ENCODE results near the gene GRM5. TPM values are rescaled to one million over a fixed set of nuclear protein-coding genes. Genes with fewer than 3 reads are reported as not detected.
"Not testable (repeated sequence)": the region's sequence is repeated elsewhere in the genome, so short reads cannot be mapped to it uniquely, and the experiment has no call there.

Gene GRM5
- total RNA-seq, 4 donors from 2014 or later, result not detected

- no peak overlapping the region for H3K27ac ChIP-seq
- no peak for DNase-seq
- in situ Hi-C loops (cut with MboI; ENCODE audit: low pct_ligation_motif_present in 1 of 4, low pct_unique_long_range_greater_than_20kb in 1 of 4, low sequenced_read_pairs in 3 of 4), result no loop called here
- WGBS, 2 donors (ENCODE audit: low coverage in 1 of 2), result 49 to 75% methylated on average over 2 of the region's 2 CpGs
- H3K4me3 ChIP-seq, result no peak overlapping the region
- H3K9me3 ChIP-seq, result no peaks in the 10 kb centered on the region
- intact Hi-C loops (cut with DNase I; ENCODE audit: low total_unique reads), result no loop called here
- TF ChIP-seq POLR2AphosphoS5 (IDR thresholded peaks at IDR 0.05) (no peak), POLR2A (IDR thresholded peaks at IDR 0.05) (no peak), EP300 (IDR thresholded peaks at IDR 0.05; ENCODE audit: low read depth) (no peak), CTCF (IDR thresholded peaks at IDR 0.05) (no peak)
- no peaks in the 10 kb centered on the region for H3K27me3 ChIP-seq
- no peaks in the 10 kb centered on the region for H3K36me3 ChIP-seq
- H3K4me1 ChIP-seq, result no peaks in the 10 kb centered on the region
Measured at GRCh38 chr11:88474655-88475054, 591.1 kb downstream of the GRM5 start.

GRCh38 chr11:88469561-88470225 is 596.1 kb downstream of the GRM5 start:
- Histone ChIP-seq H3K4me3 (no peak overlapping the region), H3K27ac (no peak overlapping the region), H3K4me1 (no peaks in the 10 kb centered on the region), H3K27me3 (no peaks in the 10 kb centered on the region), H3K36me3 (no peaks in the 10 kb centered on the region), H3K9me3 (no peaks in the 10 kb centered on the region)
- in situ Hi-C loops (cut with MboI; ENCODE audit: low pct_ligation_motif_present in 1 of 4, low pct_unique_long_range_greater_than_20kb in 1 of 4, low sequenced_read_pairs in 3 of 4) (no loop called here), intact Hi-C loops (cut with DNase I; ENCODE audit: low total_unique reads) (no loop called here)
- TF ChIP-seq POLR2A (IDR thresholded peaks at IDR 0.05) (no peak), EP300 (IDR thresholded peaks at IDR 0.05; ENCODE audit: low read depth) (no peak), CTCF (IDR thresholded peaks at IDR 0.05) (no peak)
- 63 to 68% methylated on average over 6 of the region's 6 CpGs for WGBS, 2 donors (ENCODE audit: low coverage in 1 of 2)
- DNase-seq, result no peak

- H3K36me3 ChIP-seq, result no peaks in the 10 kb centered on the region
- no peaks in the 10 kb centered on the region for H3K4me1 ChIP-seq
- DNase-seq, result no peak
- WGBS, 2 donors (ENCODE audit: low coverage in 1 of 2), result 83 to 87% methylated on average over 4 of the region's 4 CpGs
- no peaks in the 10 kb centered on the region for H3K9me3 ChIP-seq
- no peak overlapping the region for H3K27ac ChIP-seq
- H3K27me3 ChIP-seq, result no peaks in the 10 kb centered on the region
- intact Hi-C loops (cut with DNase I; ENCODE audit: low total_unique reads) (no loop called here), in situ Hi-C loops (cut with MboI; ENCODE audit: low pct_ligation_motif_present in 1 of 4, low pct_unique_long_range_greater_than_20kb in 1 of 4, low sequenced_read_pairs in 3 of 4) (no loop called here)
- TF ChIP-seq EP300 (IDR thresholded peaks at IDR 0.05; ENCODE audit: low read depth), result no peak
- no peak overlapping the region for H3K4me3 ChIP-seq
Measured at GRCh38 chr11:88464528-88464927, 601.3 kb downstream of the GRM5 start.

GRCh38 chr11:88463301-88463700 is 602.5 kb downstream of the GRM5 start:
- H3K4me3 ChIP-seq; H3K9me3 ChIP-seq; H3K27me3 ChIP-seq; H3K36me3 ChIP-seq; in situ Hi-C loops (cut with MboI; ENCODE audit: low pct_ligation_motif_present in 1 of 4, low pct_unique_long_range_greater_than_20kb in 1 of 4, low sequenced_read_pairs in 3 of 4); H3K27ac ChIP-seq; DNase-seq; intact Hi-C loops (cut with DNase I; ENCODE audit: low total_unique reads); H3K4me1 ChIP-seq: not testable (repeated sequence)
- 77% methylated on average over 6 of the region's 6 CpGs; no CpG with 5 or more reads in 1 of the 2 donors for WGBS, 2 donors (ENCODE audit: low coverage in 1 of 2)

- intact Hi-C loops (cut with DNase I; ENCODE audit: low total_unique reads), result not testable (repeated sequence)
- 78 to 88% methylated on average over 3 to 4 of the region's 4 CpGs for WGBS, 2 donors (ENCODE audit: low coverage in 1 of 2)
Measured at GRCh38 chr11:88458047-88458446, 607.7 kb downstream of the GRM5 start.

GRCh38 chr11:88455974-88456373 is 609.8 kb downstream of the GRM5 start:
- H3K27ac ChIP-seq, result no peak overlapping the region
- no peak for TF ChIP-seq POLR2AphosphoS5 (IDR thresholded peaks at IDR 0.05)
- TF ChIP-seq EP300 (IDR thresholded peaks at IDR 0.05; ENCODE audit: low read depth), result no peak
- no peak for TF ChIP-seq POLR2A (IDR thresholded peaks at IDR 0.05)
- in situ Hi-C loops (cut with MboI; ENCODE audit: low pct_ligation_motif_present in 1 of 4, low pct_unique_long_range_greater_than_20kb in 1 of 4, low sequenced_read_pairs in 3 of 4), result no loop called here
- no peaks in the 10 kb centered on the region for H3K4me1 ChIP-seq
- DNase-seq, result no peak
- no peaks in the 10 kb centered on the region for H3K36me3 ChIP-seq
- intact Hi-C loops (cut with DNase I; ENCODE audit: low total_unique reads), result no loop called here
- WGBS, 2 donors (ENCODE audit: low coverage in 1 of 2), result 93 to 95% methylated on average over 2 of the region's 2 CpGs
- H3K27me3 ChIP-seq, result no peaks in the 10 kb centered on the region
- H3K9me3 ChIP-seq, result no peaks in the 10 kb centered on the region
- H3K4me3 ChIP-seq, result no peak overlapping the region

More at GRCh38 chr11:88458047-88458446, 607.7 kb downstream of the GRM5 start:
- in situ Hi-C loops (cut with MboI; ENCODE audit: low pct_ligation_motif_present in 1 of 4, low pct_unique_long_range_greater_than_20kb in 1 of 4, low sequenced_read_pairs in 3 of 4); H3K27me3 ChIP-seq; H3K4me1 ChIP-seq; H3K9me3 ChIP-seq; DNase-seq; H3K4me3 ChIP-seq; H3K36me3 ChIP-seq; H3K27ac ChIP-seq: not testable (repeated sequence)

Measured in transverse colon (tissue), 4 donors.